Measurements from ENCODE around the gene TSPEAR.
"Not testable (repeated sequence)": the region's sequence is repeated elsewhere in the genome, so short reads cannot be mapped to it uniquely, and the experiment has no call there.

The TSPEAR gene

GRCh38 chr21:44595524-44595923 is 115.8 kb downstream of the TSPEAR start:
- no peak for TF ChIP-seq CTCF (IDR thresholded peaks at IDR 0.05; ENCODE audit: control insufficient read depth, insufficient read depth, low read depth, low read length, missing control alignments)
- DNase-seq (ENCODE audit: low read depth), result no peak
- H3K4me3 ChIP-seq (ENCODE audit: control insufficient read depth, low read depth, low read length), result no peak overlapping the region

- no peak overlapping the region for H3K4me3 ChIP-seq (ENCODE audit: control insufficient read depth, low read depth, low read length)
- DNase-seq (ENCODE audit: low read depth), result no peak
- TF ChIP-seq CTCF (IDR thresholded peaks at IDR 0.05; ENCODE audit: control insufficient read depth, insufficient read depth, low read depth, low read length, missing control alignments), result no peak
Measured at GRCh38 chr21:44594406-44594916, 116.9 kb downstream of the TSPEAR start.

- TF ChIP-seq CTCF (IDR thresholded peaks at IDR 0.05; ENCODE audit: control insufficient read depth, insufficient read depth, low read depth, low read length, missing control alignments), result no peak
- H3K4me3 ChIP-seq (ENCODE audit: control insufficient read depth, low read depth, low read length), result no peak overlapping the region
- no peak for DNase-seq (ENCODE audit: low read depth)
Measured at GRCh38 chr21:44593598-44594405, 117.6 kb downstream of the TSPEAR start.

- H3K4me3 ChIP-seq (ENCODE audit: control insufficient read depth, low read depth, low read length), result no peak within 1 kb of the TSS
- TF ChIP-seq CTCF (IDR thresholded peaks at IDR 0.05; ENCODE audit: control insufficient read depth, insufficient read depth, low read depth, low read length, missing control alignments), result no peak
- no peak for DNase-seq (ENCODE audit: low read depth)
Measured at GRCh38 chr21:44592446-44593311, 118.7 kb downstream of the TSPEAR start, which contains the start of gene KRTAP10-6. Gene KRTAP10-6, minus strand, starts transcription at chr21:44592505. Its CDS starts 21 bp downstream, at chr21:44592484.

GRCh38 chr21:44591801-44592130 is 119.6 kb downstream of the TSPEAR start:
- DNase-seq (ENCODE audit: low read depth); H3K4me3 ChIP-seq (ENCODE audit: control insufficient read depth, low read depth, low read length): not testable (repeated sequence)

GRCh38 chr21:44590897-44591800 is 120.2 kb downstream of the TSPEAR start:
- not testable (repeated sequence) for DNase-seq (ENCODE audit: low read depth); H3K4me3 ChIP-seq (ENCODE audit: control insufficient read depth, low read depth, low read length)

- TF ChIP-seq CTCF (IDR thresholded peaks at IDR 0.05; ENCODE audit: control insufficient read depth, insufficient read depth, low read depth, low read length, missing control alignments), result no peak
- DNase-seq (ENCODE audit: low read depth), result no peak
- H3K4me3 ChIP-seq (ENCODE audit: control insufficient read depth, low read depth, low read length), result no peak overlapping the region
Measured at GRCh38 chr21:44590311-44590721, 121.1 kb downstream of the TSPEAR start.
